ENCODE results near the gene FBLN5. TPM values are rescaled to one million over a fixed set of nuclear protein-coding genes. Genes with fewer than 3 reads are reported as not detected.

The FBLN5 gene
- total RNA-seq, 1 donor from 2014 or later, result 2.2 TPM

DNA sequence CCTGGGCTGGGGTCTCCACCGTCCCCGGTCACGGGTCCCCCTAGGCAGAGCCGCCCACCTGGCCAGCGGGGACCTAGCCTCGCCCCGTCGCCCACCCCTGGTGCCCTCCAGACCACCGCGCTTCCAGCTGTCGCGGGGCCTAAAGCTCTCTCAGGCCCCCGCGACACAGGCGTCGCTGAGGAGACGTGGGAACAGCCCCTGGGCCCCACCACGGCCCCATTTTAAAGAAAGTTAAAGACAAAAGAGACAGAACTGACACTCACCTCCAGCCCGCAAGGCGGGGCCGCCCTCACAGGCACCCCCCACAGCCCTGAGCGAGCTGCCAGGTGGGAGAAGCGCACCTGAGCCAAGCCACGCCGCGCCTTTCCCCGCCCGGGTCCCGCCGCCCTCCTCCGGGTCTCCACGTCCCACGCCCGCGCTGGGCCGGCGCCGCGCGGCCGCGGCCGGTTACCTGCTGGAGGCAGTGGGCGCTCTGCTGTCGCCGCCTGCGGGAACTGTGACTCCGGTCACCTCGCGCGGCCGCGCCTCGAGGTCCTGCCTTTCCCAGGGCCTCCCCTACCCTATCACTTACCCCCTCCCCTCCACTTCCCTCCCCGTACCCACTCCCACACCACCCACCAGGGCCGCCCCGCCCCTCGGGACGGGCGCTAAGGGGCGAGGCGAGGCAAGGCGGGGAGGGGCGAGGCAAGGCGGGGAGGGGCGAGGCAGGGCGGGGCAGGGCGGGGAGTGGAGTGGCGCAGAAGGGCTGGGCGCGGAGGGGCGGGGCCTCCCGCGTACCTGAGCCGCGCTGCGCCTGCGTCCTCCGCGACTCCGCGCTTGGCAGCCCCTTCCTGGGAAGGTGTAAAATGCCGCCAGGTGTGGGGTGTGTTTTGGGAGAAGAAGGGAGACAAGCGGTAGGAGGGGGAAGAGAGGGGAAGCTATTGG is 111.3 kb downstream of the FBLN5 start:
- TF ChIP-seq, protein P1, sequence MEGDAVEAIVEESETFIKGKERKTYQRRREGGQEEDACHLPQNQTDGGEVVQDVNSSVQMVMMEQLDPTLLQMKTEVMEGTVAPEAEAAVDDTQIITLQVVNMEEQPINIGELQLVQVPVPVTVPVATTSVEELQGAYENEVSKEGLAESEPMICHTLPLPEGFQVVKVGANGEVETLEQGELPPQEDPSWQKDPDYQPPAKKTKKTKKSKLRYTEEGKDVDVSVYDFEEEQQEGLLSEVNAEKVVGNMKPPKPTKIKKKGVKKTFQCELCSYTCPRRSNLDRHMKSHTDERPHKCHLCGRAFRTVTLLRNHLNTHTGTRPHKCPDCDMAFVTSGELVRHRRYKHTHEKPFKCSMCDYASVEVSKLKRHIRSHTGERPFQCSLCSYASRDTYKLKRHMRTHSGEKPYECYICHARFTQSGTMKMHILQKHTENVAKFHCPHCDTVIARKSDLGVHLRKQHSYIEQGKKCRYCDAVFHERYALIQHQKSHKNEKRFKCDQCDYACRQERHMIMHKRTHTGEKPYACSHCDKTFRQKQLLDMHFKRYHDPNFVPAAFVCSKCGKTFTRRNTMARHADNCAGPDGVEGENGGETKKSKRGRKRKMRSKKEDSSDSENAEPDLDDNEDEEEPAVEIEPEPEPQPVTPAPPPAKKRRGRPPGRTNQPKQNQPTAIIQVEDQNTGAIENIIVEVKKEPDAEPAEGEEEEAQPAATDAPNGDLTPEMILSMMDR (conservative IDR thresholded peaks at IDR 0.05; ENCODE audit: low read depth, low read length), result no peak
- DNase-seq (ENCODE audit: low read depth), result no peak
- H3K4me3 ChIP-seq (ENCODE audit: low read depth, low read length), result peak overlapping the region; percentile 66

DNA sequence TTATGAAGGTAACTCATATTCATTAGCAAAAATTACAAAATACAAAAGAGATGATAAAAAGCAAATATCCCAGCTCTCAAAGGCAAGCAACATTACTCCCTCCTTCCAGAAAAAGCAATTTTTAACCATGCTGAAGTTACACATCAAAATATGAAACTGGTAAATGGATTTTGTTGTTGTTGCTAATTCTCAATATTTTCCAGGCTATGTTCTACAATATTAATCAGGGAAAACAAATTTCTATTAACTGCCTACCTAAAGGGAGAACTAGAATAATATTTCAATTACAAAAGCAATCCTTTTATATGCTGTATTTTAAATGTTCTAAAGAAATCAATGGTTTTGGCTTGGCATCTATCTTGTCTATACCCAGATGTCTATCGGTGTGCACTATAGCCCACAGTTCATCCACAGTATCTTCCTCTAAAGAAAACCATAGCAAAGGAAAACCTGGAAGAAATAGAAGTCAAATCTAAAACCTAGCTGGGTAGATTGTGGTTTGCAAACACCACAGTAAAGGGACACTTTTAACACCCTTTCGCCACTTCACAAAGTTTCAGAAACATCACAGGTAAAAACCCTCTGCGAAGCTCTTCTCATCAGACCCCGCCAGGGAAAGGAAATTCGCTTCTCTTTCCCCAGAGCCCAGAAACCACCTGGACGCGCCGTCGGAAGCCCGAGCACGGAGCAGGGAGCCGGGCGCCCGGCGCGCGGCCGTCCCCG is 112.1 kb downstream of the FBLN5 start:
- H3K4me3 ChIP-seq (ENCODE audit: low read depth, low read length), result peak overlapping the region; percentile 66
- TF ChIP-seq, protein P1 (conservative IDR thresholded peaks at IDR 0.05; ENCODE audit: low read depth, low read length), result no peak
- DNase-seq (ENCODE audit: low read depth), result no peak

DNA sequence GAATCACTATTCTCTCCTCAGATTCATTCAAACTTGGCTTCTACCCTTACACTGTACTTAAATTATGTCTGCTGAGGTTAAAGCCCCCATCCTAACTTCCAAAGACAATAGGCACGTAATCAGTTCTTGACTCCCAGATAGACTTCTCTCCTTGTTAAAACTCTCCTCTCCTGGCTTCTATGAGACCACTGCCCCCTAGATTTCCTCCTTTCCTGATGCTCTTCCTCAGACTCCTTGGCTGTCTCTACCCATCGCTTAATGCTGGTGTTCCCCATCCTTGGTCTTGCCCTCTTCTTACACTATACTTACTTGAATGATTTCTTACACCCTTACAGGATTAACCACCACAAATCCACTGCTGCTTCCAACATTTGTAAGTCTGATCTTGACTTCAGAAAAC is 112.9 kb downstream of the FBLN5 start:
- DNase-seq (ENCODE audit: low read depth), result no peak
- TF ChIP-seq, protein P1 (conservative IDR thresholded peaks at IDR 0.05; ENCODE audit: low read depth, low read length), result no peak
- H3K4me3 ChIP-seq (ENCODE audit: low read depth, low read length), result no peak overlapping the region

DNA sequence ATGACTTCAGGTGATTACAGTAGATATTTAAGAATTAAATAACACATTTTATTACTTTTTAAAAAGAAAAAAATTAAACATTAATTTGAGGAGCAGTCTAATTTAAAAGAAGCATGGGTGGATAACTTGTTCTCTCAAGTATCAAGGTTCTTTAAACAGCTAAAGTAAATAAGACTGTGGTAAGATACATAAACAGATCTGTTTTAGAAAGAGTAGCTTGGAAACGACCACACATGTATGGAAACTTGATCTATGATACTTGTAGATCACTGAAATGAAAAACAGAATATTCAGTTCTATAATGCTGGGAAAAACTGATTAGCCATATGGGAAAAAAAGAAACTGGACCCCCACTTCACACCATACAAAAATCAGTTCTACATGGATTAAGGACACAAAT is 116.2 kb downstream of the FBLN5 start:
- TF ChIP-seq, protein P1 (conservative IDR thresholded peaks at IDR 0.05; ENCODE audit: low read depth, low read length), result no peak
- no peak overlapping the region for H3K4me3 ChIP-seq (ENCODE audit: low read depth, low read length)
- DNase-seq (ENCODE audit: low read depth), result no peak

DNA sequence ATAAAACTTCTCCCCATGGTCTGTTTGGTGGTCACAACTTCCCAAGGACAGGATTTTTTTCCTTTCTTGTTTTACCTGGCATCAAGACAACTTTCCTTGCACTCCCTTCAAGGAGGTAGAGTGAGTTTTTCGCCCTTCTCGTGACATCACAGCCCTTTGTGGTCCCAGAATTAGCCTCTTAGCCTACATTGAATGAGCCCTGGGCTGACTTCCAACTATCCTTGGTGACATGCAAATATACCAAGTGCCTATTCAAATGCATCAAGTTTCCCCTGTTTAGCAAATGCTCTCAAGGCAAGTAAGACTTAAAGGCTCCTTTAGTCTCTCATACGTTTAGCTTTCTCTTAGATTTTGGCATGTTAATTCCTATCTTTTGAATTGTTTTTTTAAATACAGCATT is 116.7 kb downstream of the FBLN5 start:
- TF ChIP-seq, protein P1 (conservative IDR thresholded peaks at IDR 0.05; ENCODE audit: low read depth, low read length), result no peak
- no peak overlapping the region for H3K4me3 ChIP-seq (ENCODE audit: low read depth, low read length)
- DNase-seq (ENCODE audit: low read depth), result no peak

DNA sequence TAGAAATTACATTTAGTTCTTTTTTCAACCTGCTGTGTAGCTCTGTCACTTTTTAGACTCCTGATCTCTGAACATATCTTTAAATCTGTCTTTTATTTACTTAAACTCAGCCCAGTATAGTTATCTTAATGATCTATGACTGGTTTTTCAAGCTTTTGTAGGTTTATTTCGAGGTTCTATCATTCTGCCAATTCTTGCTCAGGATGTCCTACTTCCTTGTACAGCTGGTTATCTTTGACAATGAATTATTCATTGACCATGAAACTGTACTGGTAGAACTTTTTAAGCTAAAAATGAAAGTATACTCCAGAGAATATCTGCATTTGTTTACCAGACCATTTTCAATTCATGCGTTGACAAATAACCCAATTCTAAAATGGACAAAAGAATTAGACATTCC is 118.0 kb downstream of the FBLN5 start:
- no peak for DNase-seq (ENCODE audit: low read depth)
- TF ChIP-seq, protein P1 (conservative IDR thresholded peaks at IDR 0.05; ENCODE audit: low read depth, low read length), result no peak
- no peak overlapping the region for H3K4me3 ChIP-seq (ENCODE audit: low read depth, low read length)
